PC-3 (cell line): ENCODE measurements around the gene NELFE.

ENCODE experiments used
- EZH2 ChIP-seq: fragments of 300-600 bp; sonication (generic); IDR thresholded peaks from one replicate; pipeline ENCODE4 v1.6.1; 2017; ENCODE audit warnings: antibody characterized with exemption, mild to moderate bottlenecking, low read length; ENCODE audit not compliant: unreplicated experiment
- EZH2phosphoT487 ChIP-seq: fragments of 300-600 bp; sonication (generic); IDR thresholded peaks from 2 replicates; pipeline ENCODE4 v1.6.1; 2018; ENCODE audit warnings: mild to moderate bottlenecking, antibody characterized with exemption, low read length, borderline replicate concordance
- TF ChIP-seq, protein P1 (sequence below): fragments of 300-600 bp; sonication (generic); conservative IDR thresholded peaks from 2 replicates; pipeline ENCODE4 v1.5.1; 2017; ENCODE audit warnings: antibody characterized with exemption, low read depth, mild to moderate bottlenecking, low read length

GRCh38 chr6:31948306-31948705 lies 10.5 kb downstream of the NELFE start:
- TF ChIP-seq, protein P1, sequence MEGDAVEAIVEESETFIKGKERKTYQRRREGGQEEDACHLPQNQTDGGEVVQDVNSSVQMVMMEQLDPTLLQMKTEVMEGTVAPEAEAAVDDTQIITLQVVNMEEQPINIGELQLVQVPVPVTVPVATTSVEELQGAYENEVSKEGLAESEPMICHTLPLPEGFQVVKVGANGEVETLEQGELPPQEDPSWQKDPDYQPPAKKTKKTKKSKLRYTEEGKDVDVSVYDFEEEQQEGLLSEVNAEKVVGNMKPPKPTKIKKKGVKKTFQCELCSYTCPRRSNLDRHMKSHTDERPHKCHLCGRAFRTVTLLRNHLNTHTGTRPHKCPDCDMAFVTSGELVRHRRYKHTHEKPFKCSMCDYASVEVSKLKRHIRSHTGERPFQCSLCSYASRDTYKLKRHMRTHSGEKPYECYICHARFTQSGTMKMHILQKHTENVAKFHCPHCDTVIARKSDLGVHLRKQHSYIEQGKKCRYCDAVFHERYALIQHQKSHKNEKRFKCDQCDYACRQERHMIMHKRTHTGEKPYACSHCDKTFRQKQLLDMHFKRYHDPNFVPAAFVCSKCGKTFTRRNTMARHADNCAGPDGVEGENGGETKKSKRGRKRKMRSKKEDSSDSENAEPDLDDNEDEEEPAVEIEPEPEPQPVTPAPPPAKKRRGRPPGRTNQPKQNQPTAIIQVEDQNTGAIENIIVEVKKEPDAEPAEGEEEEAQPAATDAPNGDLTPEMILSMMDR: no peak
- TF ChIP-seq EZH2 (no peak), EZH2phosphoT487 (no peak)
